HCT116 (cell line): ENCODE results near the gene TNS3. TPM values are rescaled to one million over a fixed set of nuclear protein-coding genes. Genes with fewer than 3 reads are reported as not detected.

Source experiments
- ATAC-seq: fragments of 200-7000 bp; cut with Tn5 transposase; 2 replicates; pipeline ENCODE4 v1.9.1; 2020; ENCODE audit warnings: mild to moderate bottlenecking, moderate library complexity
- BruUV-seq: library from RNA; stranded (reverse); fragments of 400-500 nt; replicated peaks from 2 replicates; lab custom pipeline; 2021; lab: Mats Ljungman, UMichigan
- CTCF ChIA-PET: fragments of 300-600 bp; sonication (Branson Sonifier 250); formaldehyde crosslinking; loops from one replicate; lab custom pipeline; 2021; ENCODE audit warnings: antibody characterized with exemption; lab: Charles Lee
- POLR2A ChIA-PET: fragments of 300-600, 350-600 bp; sonication (Branson Sonifier 250); formaldehyde crosslinking; loops from one replicate; lab custom pipeline; 2021; ENCODE audit warnings: antibody characterized with exemption; lab: Charles Lee
- RAD21 ChIA-PET, 2 experiments: fragments of 300-600 bp; sonication (Branson Sonifier 250); formaldehyde crosslinking; loops; one replicate each; lab custom pipeline; 2023; ENCODE audit warnings: low total read pairs in 2 of 2; ENCODE audit not compliant: uncharacterized antibody in 2 of 2, unreplicated experiment in 2 of 2, low non-redundant PET in 1 of 2; lab: Charles Lee
- DNase-seq: peaks from one replicate; pipeline ENCODE4 v3.0.0-alpha.2; 2010; ENCODE audit warnings: low read depth, low spot score
- H2AFZ ChIP-seq: fragments of 200-600 bp; shearing (Covaris generic), sonication (generic); 2 replicates; pipeline ENCODE4 v1.6.1; 2017; ENCODE audit warnings: low read depth, mixed run types, mixed read lengths, antibody characterized with exemption, low read length; ENCODE audit not compliant: poor library complexity, severe bottlenecking
- H3K27ac ChIP-seq: 2 replicates; pipeline ENCODE4 v1.5.1; 2012; ENCODE audit warnings: low read depth, low read length
- H3K27me3 ChIP-seq: fragments of 200-600 bp; sonication (generic); 2 replicates; pipeline ENCODE4 v1.6.1; 2016; ENCODE audit warnings: mixed run types, low read length, mixed read lengths; ENCODE audit not compliant: insufficient read depth
- H3K36me3 ChIP-seq, 2 experiments: fragments of 200-500 bp in 1 of 2; fragments of 200-600 bp in 1 of 2; sonication (Bioruptor generic) in 1 of 2; sonication (generic) in 1 of 2; 2 replicates each; pipeline versions ENCODE4 v1.5.1 to v1.6.1; 2014 to 2016; ENCODE audit warnings: low read length in 2 of 2, inconsistent platforms in 1 of 2, mixed read lengths in 1 of 2, mixed run types in 1 of 2; ENCODE audit not compliant: insufficient read depth in 2 of 2, control insufficient read depth in 1 of 2
- H3K4me1 ChIP-seq, 2 experiments: fragments of 200-600 bp in 1 of 2; sonication (generic) in 1 of 2; 2 replicates each; pipeline versions ENCODE4 v1.5.1 to v1.6.1; 2012 to 2017; ENCODE audit warnings: low read length in 2 of 2, inconsistent platforms in 1 of 2, mild to moderate bottlenecking in 1 of 2, mixed read lengths in 1 of 2, mixed run types in 1 of 2, moderate library complexity in 1 of 2; ENCODE audit not compliant: insufficient read depth in 2 of 2, control insufficient read depth in 1 of 2
- H3K4me2 ChIP-seq: fragments of 200-600 bp; sonication (generic); 2 replicates; pipeline ENCODE4 v1.6.1; 2017; ENCODE audit warnings: mixed run types, low read length, mixed read lengths
- H3K4me3 ChIP-seq, 2 experiments: fragments of 200-600 bp in 1 of 2; sonication (generic) in 1 of 2; replicated peaks in 1 of 2; 2 replicates each; pipeline ENCODE4 v1.5.1; 2011 to 2016; ENCODE audit warnings: low read length in 2 of 2, control low read depth in 1 of 2, low read depth in 1 of 2, mild to moderate bottlenecking in 1 of 2, mixed read lengths in 1 of 2, mixed run types in 1 of 2
- H3K79me2 ChIP-seq: fragments of 200-600 bp; sonication (generic); 2 replicates; pipeline ENCODE4 v1.6.1; 2017; ENCODE audit warnings: mild to moderate bottlenecking, mixed run types, low read length, moderate library complexity, mixed read lengths; ENCODE audit not compliant: insufficient read depth
- H3K9ac ChIP-seq: fragments of 200-600 bp; sonication (generic); 2 replicates; pipeline ENCODE4 v1.6.1; 2016; ENCODE audit warnings: low read length, mixed read lengths
- H3K9me2 ChIP-seq: fragments of 200-600 bp; sonication (generic), shearing (Covaris generic); 2 replicates; pipeline ENCODE4 v1.6.1; 2017; ENCODE audit warnings: mixed run types, mild to moderate bottlenecking, moderate library complexity; ENCODE audit not compliant: insufficient read depth
- H3K9me3 ChIP-seq, 2 experiments: fragments of 200-500 bp in 1 of 2; fragments of 200-600 bp in 1 of 2; sonication (Bioruptor generic) in 1 of 2; sonication (generic) in 1 of 2; 2 replicates each; pipeline ENCODE4 v1.6.1; 2014 to 2017; ENCODE audit warnings: low read length in 2 of 2, mixed read lengths in 2 of 2, inconsistent platforms in 1 of 2, low read depth in 1 of 2, mild to moderate bottlenecking in 1 of 2, mixed run types in 1 of 2, moderate library complexity in 1 of 2; ENCODE audit not compliant: control insufficient read depth in 1 of 2, insufficient read depth in 1 of 2
- H4K20me1 ChIP-seq: fragments of 200-600 bp; sonication (generic), shearing (Covaris generic); 2 replicates; pipeline ENCODE4 v1.6.1; 2017; ENCODE audit warnings: mixed run types, mild to moderate bottlenecking, moderate library complexity; ENCODE audit not compliant: insufficient read depth
- CEBPB ChIP-seq: IDR thresholded peaks from 2 replicates; pipeline ENCODE4 v1.6.1; 2012; ENCODE audit warnings: low read depth
- ELF1 ChIP-seq: IDR thresholded peaks from 2 replicates; pipeline ENCODE4 v1.6.1; 2012; ENCODE audit warnings: low read depth, borderline replicate concordance
- EZH2phosphoT487 ChIP-seq: fragments of 200-600 bp; IDR thresholded peaks from 2 replicates; pipeline ENCODE4 v1.6.1; 2018; ENCODE audit warnings: antibody characterized with exemption, borderline replicate concordance
- FOSL1 ChIP-seq: IDR thresholded peaks from 2 replicates; pipeline ENCODE4 v1.6.1; 2012; ENCODE audit warnings: low read depth
- POLR2A ChIP-seq: IDR thresholded peaks from 2 replicates; pipeline ENCODE4 v1.7.0; 2011; ENCODE audit warnings: borderline replicate concordance; ENCODE audit not compliant: insufficient read depth, insufficient read length; ENCODE audit errors: extremely low read depth
- RAD21 ChIP-seq: IDR thresholded peaks from 2 replicates; pipeline ENCODE4 v1.6.1; 2012; ENCODE audit warnings: low read depth, mild to moderate bottlenecking
- TCF7L2 ChIP-seq: IDR thresholded peaks from 2 replicates; pipeline ENCODE4 v1.7.0; 2011; ENCODE audit warnings: borderline replicate concordance, inconsistent platforms; ENCODE audit not compliant: insufficient read depth, insufficient read length; ENCODE audit errors: extremely low read depth
- YY1 ChIP-seq: IDR thresholded peaks from 2 replicates; pipeline ENCODE4 v1.6.1; 2011; ENCODE audit warnings: low read length, low read depth, moderate library complexity, mild to moderate bottlenecking; ENCODE audit not compliant: insufficient replicate concordance; ENCODE audit errors: extremely low read depth
- ZNF274 ChIP-seq: fragments of 200-500 bp; sonication (Bioruptor generic); IDR thresholded peaks from 2 replicates; pipeline ENCODE4 v1.6.1; 2014; ENCODE audit warnings: mild to moderate bottlenecking, low read depth, low read length, inconsistent platforms
- intact Hi-C: fragments of 100-400 bp; cut with micrococcal nuclease; formaldehyde crosslinking; loops from 2 replicates; pipeline ENCODE4 v1.10.0; 2022
- total RNA-seq: library from RNA; stranded (reverse); gene quantifications from one replicate; pipeline ENCODE4 v1.2.1, GENCODE V29; 2021; ENCODE audit not compliant: unreplicated experiment
- TF ChIP-seq, protein P1 (sequence below): IDR thresholded peaks from 2 replicates; pipeline ENCODE4 v1.6.1; 2012
- TF ChIP-seq, protein P2 (sequence below): IDR thresholded peaks from 2 replicates; pipeline ENCODE4 v1.6.1; 2012

The TNS3 gene
- total RNA-seq, 1 experiment from 2014 or later: 9.1 TPM

GRCh38 chr7:47393406-47393805 lies 188.5 kb downstream of the TNS3 start (continued):
- TF ChIP-seq ZNF274: no peak
- TF ChIP-seq ELF1: no peak
- no peak for TF ChIP-seq TCF7L2
- TF ChIP-seq EZH2phosphoT487: no peak
- TF ChIP-seq, all 23 proteins: peak for 0

GRCh38 chr7:47392241-47392759 lies 189.6 kb downstream of the TNS3 start:
- Histone ChIP-seq H3K79me2 (no peaks in the 10 kb centered on the region), H3K27ac (no peak overlapping the region), H3K9ac (no peak overlapping the region), H3K36me3 (no peaks in the 10 kb centered on the region), H3K27me3 (no peaks in the 10 kb centered on the region), H3K9me2 (no peaks in the 10 kb centered on the region), H4K20me1 (no peaks in the 10 kb centered on the region), H3K4me1 (no peaks in the 10 kb centered on the region), H3K9me3 (no peaks in the 10 kb centered on the region), H2AFZ (no peak overlapping the region), H3K4me3 (no peak overlapping the region), H3K4me2 (no peak overlapping the region)
- POLR2A ChIA-PET: no interaction called here
- RAD21 ChIA-PET: no interaction called here
- no TSS peak for BruUV-seq
- CTCF ChIA-PET: no interaction called here
- no peak for DNase-seq
- intact Hi-C loops: no loop called here
- TF ChIP-seq YY1 (no peak), EZH2phosphoT487 (no peak), RAD21 (no peak)
- TF ChIP-seq, protein P1, sequence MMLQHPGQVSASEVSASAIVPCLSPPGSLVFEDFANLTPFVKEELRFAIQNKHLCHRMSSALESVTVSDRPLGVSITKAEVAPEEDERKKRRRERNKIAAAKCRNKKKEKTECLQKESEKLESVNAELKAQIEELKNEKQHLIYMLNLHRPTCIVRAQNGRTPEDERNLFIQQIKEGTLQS: no peak
- no peak for ATAC-seq

DNA sequence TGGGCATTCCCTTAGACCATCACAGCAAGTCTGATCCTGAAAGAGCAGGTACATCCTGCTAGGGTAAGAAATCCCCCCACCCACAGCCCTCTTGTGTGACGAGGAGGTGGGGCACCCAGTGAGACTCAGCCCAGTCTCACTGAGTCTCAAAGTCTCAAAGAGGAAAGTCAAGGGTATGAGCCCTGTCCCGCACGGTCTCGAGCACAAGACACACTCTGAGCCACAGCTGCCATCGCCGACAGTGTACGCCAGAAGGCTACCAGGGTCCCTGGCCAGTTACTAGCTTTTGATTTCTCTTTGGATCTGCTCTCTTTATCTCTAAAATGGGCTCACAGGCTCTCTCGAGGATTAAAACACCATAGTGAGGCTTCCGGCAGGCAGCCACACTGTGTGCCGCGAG lies 190.2 kb downstream of the TNS3 start:
- ATAC-seq (no peak), DNase-seq (no peak)
- no peaks in the 10 kb centered on the region for H3K79me2 ChIP-seq
- H3K9ac ChIP-seq: no peak overlapping the region
- H3K27me3 ChIP-seq: no peaks in the 10 kb centered on the region
- RAD21 ChIA-PET: no interaction called here
- POLR2A ChIA-PET: no interaction called here
- H4K20me1 ChIP-seq: no peaks in the 10 kb centered on the region
- H3K9me3 ChIP-seq: no peaks in the 10 kb centered on the region
- intact Hi-C loops: no loop called here
- no peaks in the 10 kb centered on the region for H3K4me1 ChIP-seq
- no peak for TF ChIP-seq CEBPB
- TF ChIP-seq POLR2A: no peak
- TF ChIP-seq RAD21: no peak
- TF ChIP-seq FOSL1: no peak
- TF ChIP-seq, protein P2, sequence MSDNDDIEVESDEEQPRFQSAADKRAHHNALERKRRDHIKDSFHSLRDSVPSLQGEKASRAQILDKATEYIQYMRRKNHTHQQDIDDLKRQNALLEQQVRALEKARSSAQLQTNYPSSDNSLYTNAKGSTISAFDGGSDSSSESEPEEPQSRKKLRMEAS: no peak
- no peaks in the 10 kb centered on the region for H3K36me3 ChIP-seq
- BruUV-seq: no TSS peak
- H3K9me2 ChIP-seq: no peaks in the 10 kb centered on the region
- H3K4me3 ChIP-seq: no peak overlapping the region
- no peak overlapping the region for H2AFZ ChIP-seq
- CTCF ChIA-PET: no interaction called here
- no peak overlapping the region for H3K4me2 ChIP-seq
- no peak overlapping the region for H3K27ac ChIP-seq
